Activated CD4-positive, alpha-beta T cell treated with anti-CD3 and anti-CD28 coated beads, Interleukin-2, amount 10 ng/mL, durations not matched to agents 24 days and 14 days (primary cell): ENCODE results near the gene NGDN. TPM values are rescaled to one million over a fixed set of nuclear protein-coding genes. Genes with fewer than 3 reads are reported as not detected.

ENCODE experiments used
- DNase-seq: peaks from one replicate; pipeline ENCODE4 v3.0.0; 2022
- H3K27ac Mint-ChIP-seq: one replicate; pipeline ENCODE4 v1.8.0; 2022; ENCODE audit warnings: mild to moderate bottlenecking, mixed read lengths
- H3K27me3 Mint-ChIP-seq: one replicate; pipeline ENCODE4 v1.8.0; 2022; ENCODE audit warnings: mixed read lengths
- H3K36me3 Mint-ChIP-seq: one replicate; pipeline ENCODE4 v1.8.0; 2022; ENCODE audit warnings: low read depth, mild to moderate bottlenecking, mixed read lengths
- H3K4me1 Mint-ChIP-seq: one replicate; pipeline ENCODE4 v1.8.0; 2021; ENCODE audit warnings: mixed read lengths
- H3K4me3 Mint-ChIP-seq: one replicate; pipeline ENCODE4 v1.8.0; 2022; ENCODE audit warnings: mild to moderate bottlenecking, moderate library complexity, mixed read lengths
- H3K9me3 Mint-ChIP-seq: one replicate; pipeline ENCODE4 v1.8.0; 2021; ENCODE audit warnings: mixed read lengths
- intact Hi-C: fragments of 100-400 bp; cut with micrococcal nuclease; formaldehyde crosslinking; loops from one replicate; pipeline ENCODE4 v1.15.1; 2023
- total RNA-seq: library from RNA; stranded (reverse); gene quantifications from 2 replicates; pipeline ENCODE4 v1.2.3, GENCODE V29; 2022

NGDN gene
- total RNA-seq, 1 donor from 2014 or later: 79.2 TPM

- no peak within 1 kb of the TSS for H3K27ac Mint-ChIP-seq
- intact Hi-C loops: no loop called here
- H3K36me3 Mint-ChIP-seq: no peaks in the 10 kb centered on the region
- H3K4me1 Mint-ChIP-seq: no peaks in the 10 kb centered on the region
- H3K9me3 Mint-ChIP-seq: no peaks in the 10 kb centered on the region
- no peak within 1 kb of the TSS for H3K4me3 Mint-ChIP-seq
- H3K27me3 Mint-ChIP-seq: peaks cover 6% of the 10 kb centered on the region
- DNase-seq: no peak
Measured at GRCh38 chr14:23435543-23436326, 33.8 kb upstream of the NGDN start, which contains the start of gene MYH7. Gene MYH7 (minus strand): TSS chr14:23435660. CDS start chr14:23433732, 1,928 bp downstream.

DNA sequence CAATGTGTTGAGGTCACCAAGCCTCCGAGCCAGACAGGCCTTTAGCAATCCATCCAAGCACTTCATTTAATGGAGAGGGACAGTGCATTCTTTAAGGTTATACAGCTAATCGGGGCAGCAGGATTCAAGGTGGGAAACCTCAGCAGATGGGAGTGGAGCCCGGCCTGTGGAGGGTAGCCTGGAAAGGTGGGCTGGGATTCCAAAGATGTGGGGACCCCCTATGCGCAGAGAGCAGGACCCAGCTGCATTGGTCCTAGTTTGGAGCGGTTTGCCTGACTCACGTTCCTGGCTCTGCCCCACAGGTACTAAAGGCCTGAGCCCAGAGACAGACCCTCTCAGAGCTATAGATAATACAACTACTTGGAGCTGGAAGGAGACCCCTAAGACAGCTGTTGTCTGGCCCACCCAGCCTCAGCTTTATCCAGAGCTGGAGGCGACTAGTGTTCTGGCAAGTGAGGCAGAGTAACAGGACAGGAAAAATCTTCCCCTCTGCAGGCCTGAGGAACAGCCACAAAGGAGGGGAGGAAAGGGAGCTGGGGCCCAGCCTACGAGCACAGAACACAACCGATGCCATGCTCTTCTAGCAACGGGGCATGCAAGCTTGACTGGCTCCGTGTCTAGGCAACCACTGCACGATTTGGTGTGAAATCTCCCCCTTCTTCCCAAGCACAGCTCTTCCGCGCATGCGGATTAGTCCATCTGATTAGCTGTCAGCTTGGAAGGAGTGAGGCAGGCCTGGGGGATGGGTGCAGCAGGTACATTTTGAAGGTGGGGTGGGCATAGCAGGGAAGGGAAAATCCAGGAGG lies 33.0 kb upstream of the NGDN start:
- Mint-ChIP-seq H3K36me3 (no peaks in the 10 kb centered on the region), H3K27ac (no peak overlapping the region), H3K27me3 (peaks cover 2% of the 10 kb centered on the region), H3K4me1 (peaks cover 2% of the 10 kb centered on the region), H3K9me3 (no peaks in the 10 kb centered on the region), H3K4me3 (no peak overlapping the region)
- intact Hi-C loops: no loop called here
- DNase-seq: no peak

- intact Hi-C loops: no loop called here
- Mint-ChIP-seq H3K4me3 (no peak overlapping the region), H3K27me3 (peaks cover 2% of the 10 kb centered on the region), H3K9me3 (no peaks in the 10 kb centered on the region), H3K4me1 (peaks cover 2% of the 10 kb centered on the region), H3K27ac (no peak overlapping the region), H3K36me3 (no peaks in the 10 kb centered on the region)
- DNase-seq: no peak
Measured at GRCh38 chr14:23437133-23438100, 32.1 kb upstream of the NGDN start.

- Mint-ChIP-seq H3K36me3 (no peaks in the 10 kb centered on the region), H3K4me3 (no peak overlapping the region), H3K9me3 (no peaks in the 10 kb centered on the region), H3K27ac (no peak overlapping the region), H3K4me1 (peaks cover 2% of the 10 kb centered on the region), H3K27me3 (no peaks in the 10 kb centered on the region)
- DNase-seq: no peak
- intact Hi-C loops: no loop called here
Measured at GRCh38 chr14:23438101-23438971, 31.2 kb upstream of the NGDN start.

- Mint-ChIP-seq H3K27ac (no peak overlapping the region), H3K4me1 (peaks cover 2% of the 10 kb centered on the region), H3K27me3 (no peaks in the 10 kb centered on the region), H3K9me3 (no peaks in the 10 kb centered on the region), H3K36me3 (no peaks in the 10 kb centered on the region), H3K4me3 (no peak overlapping the region)
- DNase-seq: no peak
- intact Hi-C loops: no loop called here
Measured at GRCh38 chr14:23439107-23439835, 30.2 kb upstream of the NGDN start.

DNA sequence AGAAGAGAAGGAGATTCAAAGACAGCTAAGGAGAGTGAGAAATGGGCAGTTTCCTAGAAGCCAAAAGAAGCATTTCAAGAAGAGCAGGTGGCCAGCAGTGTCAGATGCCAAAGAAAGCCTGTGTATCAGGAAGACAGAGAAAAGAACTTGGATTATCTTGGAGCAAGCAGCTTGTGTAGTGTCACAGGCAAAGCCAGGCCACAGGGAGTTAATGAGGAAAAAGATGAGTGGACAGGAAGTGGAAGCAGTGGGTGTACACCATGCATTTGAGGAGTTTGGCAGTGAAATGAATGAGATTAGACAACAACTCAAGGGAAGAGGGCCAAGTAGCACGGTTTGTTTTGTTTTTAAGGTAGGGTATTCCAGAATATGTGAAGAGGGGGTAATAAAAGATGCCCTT lies 28.4 kb upstream of the NGDN start:
- no peaks in the 10 kb centered on the region for H3K9me3 Mint-ChIP-seq
- H3K27ac Mint-ChIP-seq: no peak overlapping the region
- no peaks in the 10 kb centered on the region for H3K36me3 Mint-ChIP-seq
- intact Hi-C loops: no loop called here
- no peak overlapping the region for H3K4me3 Mint-ChIP-seq
- H3K27me3 Mint-ChIP-seq: peaks cover 2% of the 10 kb centered on the region
- no peak for DNase-seq
- peaks cover 2% of the 10 kb centered on the region for H3K4me1 Mint-ChIP-seq

DNA sequence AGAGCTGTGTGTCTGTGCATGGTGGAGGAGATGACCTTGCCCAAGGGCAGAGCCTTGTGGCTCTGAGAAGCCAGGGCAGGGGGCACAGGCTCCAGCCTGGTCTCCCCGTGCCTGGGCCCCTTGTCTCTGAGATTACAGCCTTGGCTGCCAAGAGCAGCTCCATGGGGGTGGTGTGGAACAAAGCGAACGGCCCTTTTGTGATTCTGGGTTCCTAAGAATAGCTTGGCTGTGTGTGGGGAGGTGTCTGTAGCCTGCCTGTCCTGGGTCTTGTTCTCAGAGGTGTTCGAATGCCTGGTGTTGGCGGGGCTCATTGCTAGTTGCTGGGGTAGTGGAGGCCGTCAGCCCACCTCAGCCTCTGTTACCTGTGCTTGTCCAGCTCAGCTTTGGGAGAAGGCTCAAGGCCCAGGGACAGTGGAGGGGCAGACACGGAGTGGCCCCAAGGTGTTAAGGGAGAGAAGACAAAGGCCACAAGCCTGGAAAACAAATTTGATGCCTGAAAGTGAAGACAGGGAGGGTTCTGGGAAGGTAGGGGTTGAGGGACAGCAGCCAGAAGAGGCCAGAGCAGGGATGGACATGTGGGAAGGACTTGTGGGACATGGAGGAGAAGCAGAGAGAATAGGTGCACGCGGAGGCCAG lies 26.7 kb upstream of the NGDN start:
- Mint-ChIP-seq H3K27me3 (peaks cover 2% of the 10 kb centered on the region), H3K36me3 (no peaks in the 10 kb centered on the region), H3K4me3 (no peak overlapping the region), H3K27ac (no peak overlapping the region), H3K4me1 (peaks cover 7% of the 10 kb centered on the region), H3K9me3 (no peaks in the 10 kb centered on the region)
- intact Hi-C loops: no loop called here
- DNase-seq: no peak

GRCh38 chr14:23443411-23443812 lies 26.1 kb upstream of the NGDN start:
- no peak for DNase-seq
- H3K27me3 Mint-ChIP-seq: peaks cover 2% of the 10 kb centered on the region
- no peaks in the 10 kb centered on the region for H3K9me3 Mint-ChIP-seq
- no peak overlapping the region for H3K4me3 Mint-ChIP-seq
- H3K27ac Mint-ChIP-seq: no peak overlapping the region
- intact Hi-C loops: no loop called here
- no peaks in the 10 kb centered on the region for H3K36me3 Mint-ChIP-seq
- H3K4me1 Mint-ChIP-seq: peaks cover 9% of the 10 kb centered on the region

GRCh38 chr14:23443881-23444280 lies 25.6 kb upstream of the NGDN start:
- H3K4me3 Mint-ChIP-seq: no peak overlapping the region
- no peaks in the 10 kb centered on the region for H3K9me3 Mint-ChIP-seq
- intact Hi-C loops: no loop called here
- peaks cover 9% of the 10 kb centered on the region for H3K4me1 Mint-ChIP-seq
- no peak overlapping the region for H3K27ac Mint-ChIP-seq
- H3K27me3 Mint-ChIP-seq: peaks cover 2% of the 10 kb centered on the region
- no peak for DNase-seq
- no peaks in the 10 kb centered on the region for H3K36me3 Mint-ChIP-seq

GRCh38 chr14:23444314-23444713 lies 25.2 kb upstream of the NGDN start:
- intact Hi-C loops: no loop called here
- Mint-ChIP-seq H3K4me1 (peaks cover 9% of the 10 kb centered on the region), H3K4me3 (no peak overlapping the region), H3K27ac (no peak overlapping the region), H3K27me3 (peaks cover 2% of the 10 kb centered on the region), H3K9me3 (no peaks in the 10 kb centered on the region), H3K36me3 (no peaks in the 10 kb centered on the region)
- DNase-seq: no peak

DNA sequence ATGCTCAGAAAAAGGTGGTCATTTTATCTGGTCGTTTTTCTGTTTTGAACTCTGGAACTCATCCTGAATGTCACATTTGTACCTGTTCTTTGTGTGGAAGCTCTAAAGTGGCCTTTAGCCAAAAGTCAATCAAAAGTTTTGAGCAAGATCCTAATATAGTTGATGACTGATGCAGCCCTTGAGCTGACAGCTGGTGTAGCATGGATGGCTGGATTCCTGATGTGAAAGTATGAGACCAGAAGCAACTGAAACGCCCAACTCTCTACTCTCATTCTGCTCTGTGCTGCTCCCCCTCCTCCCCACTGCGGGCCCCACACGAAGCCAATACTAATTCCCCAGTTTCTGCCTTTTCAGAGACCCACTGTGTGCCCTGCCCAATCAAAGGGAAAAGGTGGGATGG lies 23.7 kb upstream of the NGDN start:
- Mint-ChIP-seq H3K4me3 (no peak overlapping the region), H3K9me3 (no peaks in the 10 kb centered on the region), H3K4me1 (peaks cover 9% of the 10 kb centered on the region), H3K36me3 (no peaks in the 10 kb centered on the region), H3K27me3 (peaks cover 2% of the 10 kb centered on the region), H3K27ac (no peak overlapping the region)
- DNase-seq: no peak
- intact Hi-C loops: no loop called here

DNA sequence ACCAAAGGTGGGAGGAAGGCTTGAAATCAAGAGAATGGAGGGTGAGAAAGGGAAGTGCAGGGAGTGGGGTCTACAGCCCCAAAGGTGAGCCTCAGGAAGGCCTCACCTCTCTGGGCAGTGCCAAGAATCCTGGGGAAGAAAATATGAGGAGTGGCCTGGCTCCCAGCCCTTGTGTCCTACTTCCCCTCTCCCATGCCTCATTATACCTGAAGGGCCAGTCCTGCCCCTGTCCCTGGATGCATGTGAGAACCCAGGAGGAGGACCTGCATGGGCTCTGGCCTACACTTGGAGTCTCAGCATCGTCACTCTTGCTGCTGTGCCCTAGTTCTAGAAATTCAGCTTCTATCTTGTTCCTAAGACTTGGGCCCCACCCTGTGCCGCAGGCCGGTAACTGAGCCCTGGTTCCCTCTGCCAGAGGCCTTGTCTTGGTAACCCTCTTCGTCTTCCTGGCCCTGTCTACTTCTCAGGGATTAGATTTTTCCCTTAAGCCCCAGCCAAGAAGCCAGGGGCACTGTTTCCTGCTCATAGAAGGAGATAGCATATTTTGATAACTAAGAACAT lies 23.1 kb upstream of the NGDN start:
- intact Hi-C loops: no loop called here
- Mint-ChIP-seq H3K27ac (no peak overlapping the region), H3K36me3 (no peaks in the 10 kb centered on the region), H3K27me3 (peaks cover 4% of the 10 kb centered on the region), H3K9me3 (no peaks in the 10 kb centered on the region), H3K4me1 (peaks cover 7% of the 10 kb centered on the region), H3K4me3 (no peak overlapping the region)
- DNase-seq: no peak
